HEK293 (cell line): Measurements from ENCODE around the gene LGI2.

Source experiments
- CTCF ChIA-PET: fragments of 350-600 bp; formaldehyde crosslinking; extraction: SDS; loops from one replicate; lab custom pipeline; 2021; ENCODE audit warnings: antibody characterized with exemption; lab: Yijun Ruan, JAX
- POLR2A ChIA-PET: fragments of 300-600 bp; formaldehyde crosslinking; extraction: SDS; loops from one replicate; lab custom pipeline; 2020; ENCODE audit warnings: antibody characterized with exemption, inconsistent platforms; lab: Yijun Ruan, JAX
- H3K27ac ChIP-seq: fragments of 200-500 bp; sonication (Bioruptor generic); 2 replicates; pipeline ENCODE4 v1.5.1; 2014; ENCODE audit warnings: low read depth, low read length, control low read depth, inconsistent platforms; ENCODE audit errors: extremely low read depth
- H3K36me3 ChIP-seq, 2 experiments: fragments of 200-500 bp in 1 of 2; sonication (Bioruptor generic) in 1 of 2; 1 replicate in 1 of 2; 2 replicates in 1 of 2; pipeline ENCODE4 v1.5.1; 2014 to 2017; ENCODE audit warnings: inconsistent platforms in 2 of 2, low read length in 2 of 2; ENCODE audit not compliant: control insufficient read depth in 2 of 2, insufficient read depth in 1 of 2
- H3K4me1 ChIP-seq: fragments of 200-500 bp; sonication (Bioruptor generic); 2 replicates; pipeline ENCODE4 v1.5.1; 2014; ENCODE audit warnings: mild to moderate bottlenecking, low read length, inconsistent platforms; ENCODE audit not compliant: control insufficient read depth, insufficient read depth
- H3K4me3 ChIP-seq: 2 replicates; pipeline ENCODE4 v1.5.1; 2011; ENCODE audit warnings: low read depth, mild to moderate bottlenecking, control low read depth, low read length, moderate library complexity
- H3K9me3 ChIP-seq: fragments of 200-500 bp; sonication (Bioruptor generic); 2 replicates; pipeline ENCODE4 v1.5.1; 2014; ENCODE audit warnings: low read depth, low read length, inconsistent platforms; ENCODE audit not compliant: control insufficient read depth, insufficient read depth
- BCL11B ChIP-seq: fragments of 450-650 bp; formaldehyde crosslinking; IDR thresholded peaks from 2 replicates; pipeline ENCODE4 v1.5.1; 2016; ENCODE audit warnings: low read depth, missing biosample characterization, missing genetic modification characterization
- KLF1 ChIP-seq: fragments of 450-650 bp; formaldehyde crosslinking; IDR thresholded peaks from 2 replicates; pipeline ENCODE4 v1.5.1; 2016; ENCODE audit warnings: missing biosample characterization, missing genetic modification characterization
- KLF7 ChIP-seq: fragments of 450-650 bp; formaldehyde crosslinking; IDR thresholded peaks from 2 replicates; pipeline ENCODE4 v1.5.1; 2016; ENCODE audit warnings: missing biosample characterization, missing genetic modification characterization, borderline replicate concordance
- MEIS1 ChIP-seq: sonication (generic); formaldehyde crosslinking; IDR thresholded peaks from 2 replicates; pipeline ENCODE4 v1.8.1; 2022; ENCODE audit warnings: missing genetic modification reagents, mild to moderate bottlenecking, borderline replicate concordance
- SP2 ChIP-seq: fragments of 450-650 bp; formaldehyde crosslinking; IDR thresholded peaks from 2 replicates; pipeline ENCODE4 v1.5.1; 2016; ENCODE audit warnings: missing biosample characterization, missing genetic modification characterization
- ZBTB17 ChIP-seq: fragments of 450-650 bp; formaldehyde crosslinking; IDR thresholded peaks from 2 replicates; pipeline ENCODE4 v1.5.1; 2016; ENCODE audit warnings: missing biosample characterization, missing genetic modification characterization
- ZNF132 ChIP-seq: fragments of 450-650 bp; formaldehyde crosslinking; IDR thresholded peaks from 2 replicates; pipeline ENCODE4 v1.5.1; 2017; ENCODE audit warnings: missing biosample characterization, missing genetic modification characterization, borderline replicate concordance
- ZNF311 ChIP-seq: fragments of 450-650 bp; formaldehyde crosslinking; IDR thresholded peaks from 2 replicates; pipeline ENCODE4 v1.5.1; 2017; ENCODE audit warnings: missing biosample characterization, missing genetic modification characterization, borderline replicate concordance
- ZNF350 ChIP-seq: fragments of 450-650 bp; formaldehyde crosslinking; IDR thresholded peaks from 2 replicates; pipeline ENCODE4 v1.5.0; 2017; ENCODE audit warnings: missing biosample characterization, mild to moderate bottlenecking, missing genetic modification characterization
- ZNF354C ChIP-seq: fragments of 450-650 bp; formaldehyde crosslinking; IDR thresholded peaks from 2 replicates; pipeline ENCODE4 v1.5.1; 2016; ENCODE audit warnings: missing biosample characterization, missing genetic modification characterization, low read depth, borderline replicate concordance
- ZNF391 ChIP-seq: fragments of 450-650 bp; formaldehyde crosslinking; IDR thresholded peaks from 2 replicates; pipeline ENCODE4 v1.5.1; 2016; ENCODE audit warnings: low read depth, missing biosample characterization, missing genetic modification characterization, borderline replicate concordance
- ZNF394 ChIP-seq: fragments of 450-650 bp; formaldehyde crosslinking; IDR thresholded peaks from 2 replicates; pipeline ENCODE4 v1.5.1; 2016; ENCODE audit warnings: missing biosample characterization, missing genetic modification characterization, mild to moderate bottlenecking, moderate library complexity, borderline replicate concordance
- ZNF555 ChIP-seq: fragments of 450-650 bp; formaldehyde crosslinking; conservative IDR thresholded peaks from 2 replicates; pipeline ENCODE4 v1.5.1; 2017; ENCODE audit warnings: missing biosample characterization, mild to moderate bottlenecking, missing genetic modification characterization, inconsistent platforms
- ZNF558 ChIP-seq: fragments of 450-650 bp; formaldehyde crosslinking; IDR thresholded peaks from 2 replicates; pipeline ENCODE4 v1.5.1; 2016; ENCODE audit warnings: missing biosample characterization, missing genetic modification characterization
- ZNF610 ChIP-seq: fragments of 450-650 bp; formaldehyde crosslinking; IDR thresholded peaks from 2 replicates; pipeline ENCODE4 v1.5.1; 2016; ENCODE audit warnings: missing biosample characterization, missing genetic modification characterization, borderline replicate concordance
- ZNF670 ChIP-seq: fragments of 450-650 bp; formaldehyde crosslinking; IDR thresholded peaks from 2 replicates; pipeline ENCODE4 v1.5.1; 2016; ENCODE audit warnings: missing biosample characterization, missing genetic modification characterization, low read depth
- ZNF677 ChIP-seq: fragments of 450-650 bp; IDR thresholded peaks from 2 replicates; pipeline ENCODE4 v1.5.0; 2018; ENCODE audit warnings: missing biosample characterization, mild to moderate bottlenecking, missing genetic modification characterization, moderate library complexity
- ZSCAN23 ChIP-seq: fragments of 450-650 bp; formaldehyde crosslinking; IDR thresholded peaks from 2 replicates; pipeline ENCODE4 v1.5.1; 2016; ENCODE audit warnings: missing biosample characterization, missing genetic modification characterization
- TF ChIP-seq, protein P1 (sequence below): fragments of 450-650 bp; formaldehyde crosslinking; IDR thresholded peaks from 2 replicates; pipeline ENCODE4 v1.5.1; 2016; ENCODE audit warnings: missing biosample characterization, missing genetic modification characterization, borderline replicate concordance
- TF ChIP-seq, protein P2 (sequence below): fragments of 450-650 bp; formaldehyde crosslinking; IDR thresholded peaks from 2 replicates; pipeline ENCODE4 v1.5.1; 2017; ENCODE audit warnings: missing biosample characterization, missing genetic modification characterization
- TF ChIP-seq, protein P3 (sequence below): fragments of 450-650 bp; formaldehyde crosslinking; IDR thresholded peaks from 2 replicates; pipeline ENCODE4 v1.5.1; 2016; ENCODE audit warnings: missing biosample characterization, missing genetic modification characterization

LGI2 gene

DNA sequence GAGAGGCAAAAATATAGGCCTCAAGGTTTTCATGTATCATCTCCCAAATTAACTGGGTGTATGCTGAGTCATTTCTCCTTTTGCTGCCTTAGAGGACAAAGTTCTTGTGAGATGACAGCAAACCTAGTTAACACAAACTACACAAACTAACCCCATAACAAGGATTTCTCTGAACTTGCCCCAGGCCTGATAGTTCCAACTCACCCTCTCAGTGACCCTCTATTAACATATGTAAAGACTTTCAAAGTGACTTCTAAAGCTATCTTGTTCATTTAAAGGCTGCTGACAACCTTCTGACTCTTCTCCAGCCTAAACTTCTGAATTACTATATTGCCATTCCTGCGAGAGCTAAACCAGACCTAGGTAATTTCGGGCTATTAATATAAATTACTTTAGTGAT lies 74.7 kb downstream of the LGI2 start (continued):
- TF ChIP-seq ZNF610 (tag by site-specific recombination) (no peak), ZNF670 (tag by site-specific recombination) (no peak), ZNF350 (tag by site-specific recombination) (no peak), BCL11B (tag by site-specific recombination) (no peak)
- TF ChIP-seq, protein P1, sequence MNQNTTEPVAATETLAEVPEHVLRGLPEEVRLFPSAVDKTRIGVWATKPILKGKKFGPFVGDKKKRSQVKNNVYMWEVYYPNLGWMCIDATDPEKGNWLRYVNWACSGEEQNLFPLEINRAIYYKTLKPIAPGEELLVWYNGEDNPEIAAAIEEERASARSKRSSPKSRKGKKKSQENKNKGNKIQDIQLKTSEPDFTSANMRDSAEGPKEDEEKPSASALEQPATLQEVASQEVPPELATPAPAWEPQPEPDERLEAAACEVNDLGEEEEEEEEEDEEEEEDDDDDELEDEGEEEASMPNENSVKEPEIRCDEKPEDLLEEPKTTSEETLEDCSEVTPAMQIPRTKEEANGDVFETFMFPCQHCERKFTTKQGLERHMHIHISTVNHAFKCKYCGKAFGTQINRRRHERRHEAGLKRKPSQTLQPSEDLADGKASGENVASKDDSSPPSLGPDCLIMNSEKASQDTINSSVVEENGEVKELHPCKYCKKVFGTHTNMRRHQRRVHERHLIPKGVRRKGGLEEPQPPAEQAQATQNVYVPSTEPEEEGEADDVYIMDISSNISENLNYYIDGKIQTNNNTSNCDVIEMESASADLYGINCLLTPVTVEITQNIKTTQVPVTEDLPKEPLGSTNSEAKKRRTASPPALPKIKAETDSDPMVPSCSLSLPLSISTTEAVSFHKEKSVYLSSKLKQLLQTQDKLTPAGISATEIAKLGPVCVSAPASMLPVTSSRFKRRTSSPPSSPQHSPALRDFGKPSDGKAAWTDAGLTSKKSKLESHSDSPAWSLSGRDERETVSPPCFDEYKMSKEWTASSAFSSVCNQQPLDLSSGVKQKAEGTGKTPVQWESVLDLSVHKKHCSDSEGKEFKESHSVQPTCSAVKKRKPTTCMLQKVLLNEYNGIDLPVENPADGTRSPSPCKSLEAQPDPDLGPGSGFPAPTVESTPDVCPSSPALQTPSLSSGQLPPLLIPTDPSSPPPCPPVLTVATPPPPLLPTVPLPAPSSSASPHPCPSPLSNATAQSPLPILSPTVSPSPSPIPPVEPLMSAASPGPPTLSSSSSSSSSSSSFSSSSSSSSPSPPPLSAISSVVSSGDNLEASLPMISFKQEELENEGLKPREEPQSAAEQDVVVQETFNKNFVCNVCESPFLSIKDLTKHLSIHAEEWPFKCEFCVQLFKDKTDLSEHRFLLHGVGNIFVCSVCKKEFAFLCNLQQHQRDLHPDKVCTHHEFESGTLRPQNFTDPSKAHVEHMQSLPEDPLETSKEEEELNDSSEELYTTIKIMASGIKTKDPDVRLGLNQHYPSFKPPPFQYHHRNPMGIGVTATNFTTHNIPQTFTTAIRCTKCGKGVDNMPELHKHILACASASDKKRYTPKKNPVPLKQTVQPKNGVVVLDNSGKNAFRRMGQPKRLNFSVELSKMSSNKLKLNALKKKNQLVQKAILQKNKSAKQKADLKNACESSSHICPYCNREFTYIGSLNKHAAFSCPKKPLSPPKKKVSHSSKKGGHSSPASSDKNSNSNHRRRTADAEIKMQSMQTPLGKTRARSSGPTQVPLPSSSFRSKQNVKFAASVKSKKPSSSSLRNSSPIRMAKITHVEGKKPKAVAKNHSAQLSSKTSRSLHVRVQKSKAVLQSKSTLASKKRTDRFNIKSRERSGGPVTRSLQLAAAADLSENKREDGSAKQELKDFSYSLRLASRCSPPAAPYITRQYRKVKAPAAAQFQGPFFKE (tag by site-specific recombination) = no peak

DNA sequence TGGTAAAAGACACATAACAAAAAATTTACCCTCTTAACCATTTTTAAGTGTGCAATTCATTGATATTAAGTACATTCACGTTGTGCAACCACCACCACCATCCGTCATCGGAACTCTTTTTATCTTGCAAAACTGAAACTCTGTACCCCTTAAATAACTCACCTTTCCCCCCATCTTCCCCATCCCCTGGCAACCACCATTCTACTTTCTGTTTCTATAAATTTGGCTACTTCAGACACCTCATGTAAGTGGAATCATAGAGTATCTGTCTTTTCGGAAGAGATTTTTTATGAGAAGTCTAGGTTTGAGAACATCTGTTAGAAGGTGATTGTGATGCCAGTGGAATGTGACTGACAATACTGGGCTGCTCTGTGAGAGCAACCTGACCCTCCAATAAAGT lies 78.1 kb downstream of the LGI2 start:
- POLR2A ChIA-PET = no interaction called here
- no peaks in the 10 kb centered on the region for H3K9me3 ChIP-seq
- no peak for TF ChIP-seq ZNF354C
- no peak for TF ChIP-seq KLF1 (tag by site-specific recombination)
- no peak for TF ChIP-seq ZNF677 (tag by site-specific recombination)
- no peak for TF ChIP-seq MEIS1 (CRISPR knock-in tag)
- TF ChIP-seq ZNF555 (tag by site-specific recombination) = no peak
- TF ChIP-seq ZNF391 (tag by site-specific recombination) = no peak
- TF ChIP-seq ZNF132 (tag by site-specific recombination) = no peak
- TF ChIP-seq ZNF311 (tag by site-specific recombination) = no peak
- no peak for TF ChIP-seq ZBTB17 (tag by site-specific recombination)
- TF ChIP-seq, protein P2, sequence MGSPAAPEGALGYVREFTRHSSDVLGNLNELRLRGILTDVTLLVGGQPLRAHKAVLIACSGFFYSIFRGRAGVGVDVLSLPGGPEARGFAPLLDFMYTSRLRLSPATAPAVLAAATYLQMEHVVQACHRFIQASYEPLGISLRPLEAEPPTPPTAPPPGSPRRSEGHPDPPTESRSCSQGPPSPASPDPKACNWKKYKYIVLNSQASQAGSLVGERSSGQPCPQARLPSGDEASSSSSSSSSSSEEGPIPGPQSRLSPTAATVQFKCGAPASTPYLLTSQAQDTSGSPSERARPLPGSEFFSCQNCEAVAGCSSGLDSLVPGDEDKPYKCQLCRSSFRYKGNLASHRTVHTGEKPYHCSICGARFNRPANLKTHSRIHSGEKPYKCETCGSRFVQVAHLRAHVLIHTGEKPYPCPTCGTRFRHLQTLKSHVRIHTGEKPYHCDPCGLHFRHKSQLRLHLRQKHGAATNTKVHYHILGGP = no peak
- no peak for TF ChIP-seq SP2 (tag by site-specific recombination)
- H3K4me1 ChIP-seq = no peaks in the 10 kb centered on the region
- H3K4me3 ChIP-seq = no peak overlapping the region
- CTCF ChIA-PET = no interaction called here
- no peak overlapping the region for H3K27ac ChIP-seq
- no peaks in the 10 kb centered on the region for H3K36me3 ChIP-seq

DNA sequence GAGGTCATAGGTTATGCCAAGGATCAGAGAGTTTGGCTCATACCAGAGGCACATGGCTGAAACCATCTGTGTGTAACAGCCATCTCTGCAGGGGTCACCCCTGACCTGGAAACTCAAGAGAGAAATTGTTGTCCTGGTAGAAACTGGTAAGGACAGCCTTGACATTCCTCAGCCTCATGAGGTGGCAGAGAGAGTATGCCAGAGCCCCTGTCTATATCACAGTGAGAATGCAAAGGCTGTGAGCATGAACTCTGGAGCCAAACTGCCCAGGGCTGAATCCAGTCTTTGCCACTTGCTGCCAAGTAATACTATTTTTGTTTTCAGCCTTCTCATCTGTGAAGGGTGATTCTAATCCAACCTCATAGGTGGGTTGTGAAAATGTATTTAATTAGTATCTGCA lies 80.8 kb downstream of the LGI2 start:
- ChIA-PET POLR2A (no interaction called here), CTCF (no interaction called here)
- H3K4me1 ChIP-seq = no peaks in the 10 kb centered on the region
- no peaks in the 10 kb centered on the region for H3K9me3 ChIP-seq
- no peak overlapping the region for H3K4me3 ChIP-seq
- no peaks in the 10 kb centered on the region for H3K36me3 ChIP-seq
- H3K27ac ChIP-seq = no peak overlapping the region
- TF ChIP-seq ZNF394 (tag by site-specific recombination) = no peak
- TF ChIP-seq ZSCAN23 (tag by site-specific recombination) = no peak
- no peak for TF ChIP-seq ZNF558 (tag by site-specific recombination)
- no peak for TF ChIP-seq KLF7
- TF ChIP-seq, protein P3, sequence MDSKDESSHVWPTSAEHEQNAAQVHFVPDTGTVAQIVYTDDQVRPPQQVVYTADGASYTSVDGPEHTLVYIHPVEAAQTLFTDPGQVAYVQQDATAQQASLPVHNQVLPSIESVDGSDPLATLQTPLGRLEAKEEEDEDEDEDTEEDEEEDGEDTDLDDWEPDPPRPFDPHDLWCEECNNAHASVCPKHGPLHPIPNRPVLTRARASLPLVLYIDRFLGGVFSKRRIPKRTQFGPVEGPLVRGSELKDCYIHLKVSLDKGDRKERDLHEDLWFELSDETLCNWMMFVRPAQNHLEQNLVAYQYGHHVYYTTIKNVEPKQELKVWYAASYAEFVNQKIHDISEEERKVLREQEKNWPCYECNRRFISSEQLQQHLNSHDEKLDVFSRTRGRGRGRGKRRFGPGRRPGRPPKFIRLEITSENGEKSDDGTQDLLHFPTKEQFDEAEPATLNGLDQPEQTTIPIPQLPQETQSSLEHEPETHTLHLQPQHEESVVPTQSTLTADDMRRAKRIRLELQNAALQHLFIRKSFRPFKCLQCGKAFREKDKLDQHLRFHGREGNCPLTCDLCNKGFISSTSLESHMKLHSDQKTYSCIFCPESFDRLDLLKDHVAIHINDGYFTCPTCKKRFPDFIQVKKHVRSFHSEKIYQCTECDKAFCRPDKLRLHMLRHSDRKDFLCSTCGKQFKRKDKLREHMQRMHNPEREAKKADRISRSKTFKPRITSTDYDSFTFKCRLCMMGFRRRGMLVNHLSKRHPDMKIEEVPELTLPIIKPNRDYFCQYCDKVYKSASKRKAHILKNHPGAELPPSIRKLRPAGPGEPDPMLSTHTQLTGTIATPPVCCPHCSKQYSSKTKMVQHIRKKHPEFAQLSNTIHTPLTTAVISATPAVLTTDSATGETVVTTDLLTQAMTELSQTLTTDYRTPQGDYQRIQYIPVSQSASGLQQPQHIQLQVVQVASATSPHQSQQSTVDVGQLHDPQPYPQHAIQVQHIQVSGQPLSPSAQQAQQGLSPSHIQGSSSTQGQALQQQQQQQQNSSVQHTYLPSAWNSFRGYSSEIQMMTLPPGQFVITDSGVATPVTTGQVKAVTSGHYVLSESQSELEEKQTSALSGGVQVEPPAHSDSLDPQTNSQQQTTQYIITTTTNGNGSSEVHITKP (tag by site-specific recombination) = no peak
- TF ChIP-seq ZNF132 (tag by site-specific recombination) = no peak
